ENCODE data around the gene XYLT1.
"Not testable (repeated sequence)": the region's sequence is repeated elsewhere in the genome, so short reads cannot be mapped to it uniquely, and the experiment has no call there.

XYLT1 gene

GRCh38 chr16:17431968-17432625 is 38.7 kb downstream of the XYLT1 start:
- ATAC-seq (no peak), DNase-seq (no peak)

- DNase-seq (no peak), ATAC-seq (no peak)
These were observed 39.7 kb downstream of the XYLT1 start for GRCh38 chr16:17431012-17431411.

GRCh38 chr16:17426451-17426850 is 44.3 kb downstream of the XYLT1 start:
- ATAC-seq = no peak
- DNase-seq = no peak

GRCh38 chr16:17424771-17425170 is 46.0 kb downstream of the XYLT1 start:
- ATAC-seq (no peak), DNase-seq (no peak)

- ATAC-seq = no peak
These were observed 47.5 kb downstream of the XYLT1 start for GRCh38 chr16:17423221-17423620.

GRCh38 chr16:17420816-17421215 is 49.9 kb downstream of the XYLT1 start:
- DNase-seq = no peak
- no peak for ATAC-seq

More at GRCh38 chr16:17423221-17423620, 47.5 kb downstream of the XYLT1 start:
- no peak for DNase-seq

- ATAC-seq = no peak
- no peak for DNase-seq
These were observed 51.5 kb downstream of the XYLT1 start for GRCh38 chr16:17419266-17419665.

- DNase-seq (peak; percentile 11), ATAC-seq (no peak)
These were observed 53.0 kb downstream of the XYLT1 start for GRCh38 chr16:17417740-17418139.

- ATAC-seq (peak; percentile 87), DNase-seq (peak; percentile 58)
These were observed 54.1 kb downstream of the XYLT1 start for GRCh38 chr16:17416461-17417311.

- DNase-seq (no peak), ATAC-seq (no peak)
These were observed 55.8 kb downstream of the XYLT1 start for GRCh38 chr16:17414916-17415315.

- ATAC-seq (peak; percentile 51), DNase-seq (peak; percentile 37)
These were observed 56.3 kb downstream of the XYLT1 start for GRCh38 chr16:17414421-17414820.

- ATAC-seq = no peak
These were observed 57.3 kb downstream of the XYLT1 start for GRCh38 chr16:17413508-17413907.

GRCh38 chr16:17412791-17413190 is 58.0 kb downstream of the XYLT1 start:
- DNase-seq (no peak), ATAC-seq (no peak)

More at GRCh38 chr16:17413508-17413907, 57.3 kb downstream of the XYLT1 start:
- DNase-seq = no peak

GRCh38 chr16:17412221-17412620 is 58.5 kb downstream of the XYLT1 start:
- ATAC-seq (no peak), DNase-seq (no peak)

- ATAC-seq (no peak), DNase-seq (no peak)
These were observed 59.5 kb downstream of the XYLT1 start for GRCh38 chr16:17411263-17411662.

- DNase-seq, ATAC-seq: not testable (repeated sequence)
These were observed 60.4 kb downstream of the XYLT1 start for GRCh38 chr16:17410316-17410715.

- no peak for DNase-seq
- no peak for ATAC-seq
These were observed 60.9 kb downstream of the XYLT1 start for GRCh38 chr16:17409894-17410293.

- ATAC-seq = no peak
- DNase-seq = no peak
These were observed 61.8 kb downstream of the XYLT1 start for GRCh38 chr16:17408955-17409441.

GRCh38 chr16:17408296-17408695 is 62.5 kb downstream of the XYLT1 start:
- no peak for ATAC-seq
- DNase-seq = no peak

- DNase-seq (no peak), ATAC-seq (no peak)
These were observed 63.4 kb downstream of the XYLT1 start for GRCh38 chr16:17407321-17407720.

GRCh38 chr16:17404941-17405689 is 65.6 kb downstream of the XYLT1 start:
- no peak for DNase-seq
- ATAC-seq = no peak

GRCh38 chr16:17403859-17404545 is 66.8 kb downstream of the XYLT1 start:
- DNase-seq = no peak
- no peak for ATAC-seq
